H7 (cell line): ENCODE results near the gene HOXD8. TPM values are rescaled to one million over a fixed set of nuclear protein-coding genes. Genes with fewer than 3 reads are reported as not detected.

Experiments used
- DNase-seq: peaks from one replicate; pipeline ENCODE4 v3.0.0; 2012
- H3K27me3 ChIP-seq: 2 replicates; pipeline ENCODE4 v1.6.0; 2011; ENCODE audit warnings: mild to moderate bottlenecking, low read length; ENCODE audit not compliant: control insufficient read depth, insufficient read depth
- H3K36me3 ChIP-seq: replicated peaks from 2 replicates; pipeline ENCODE4 v1.5.1; 2011; ENCODE audit warnings: low read length; ENCODE audit not compliant: control insufficient read depth, insufficient read depth
- H3K4me3 ChIP-seq: 2 replicates; pipeline ENCODE4 v1.5.1; 2011; ENCODE audit warnings: low read depth, mild to moderate bottlenecking, control low read depth, low read length, moderate library complexity; ENCODE audit not compliant: insufficient read depth
- total RNA-seq: library from RNA; depleted of rRNA; stranded (reverse); fragments of >200 nt; shearing (Covaris generic); gene quantifications from 2 replicates; pipeline ENCODE4 v1.2.3, GENCODE V29; 2014

Gene HOXD8
- total RNA-seq, 1 experiment from 2014 or later: not detected

- H3K4me3 ChIP-seq: no peak overlapping the region
- DNase-seq: no peak
- no peaks in the 10 kb centered on the region for H3K36me3 ChIP-seq
- H3K27me3 ChIP-seq: peaks cover 100% of the 10 kb centered on the region
Measured at GRCh38 chr2:176132205-176133171, 3.0 kb downstream of the HOXD8 start.

- DNase-seq: no peak
- Histone ChIP-seq H3K36me3 (no peaks in the 10 kb centered on the region), H3K27me3 (peaks cover 100% of the 10 kb centered on the region), H3K4me3 (no peak overlapping the region)
Measured at GRCh38 chr2:176133389-176133788, 3.9 kb downstream of the HOXD8 start.

- DNase-seq: no peak
- Histone ChIP-seq H3K4me3 (no peak overlapping the region), H3K36me3 (no peaks in the 10 kb centered on the region), H3K27me3 (peaks cover 100% of the 10 kb centered on the region)
Measured at GRCh38 chr2:176134035-176134434, 4.5 kb downstream of the HOXD8 start.

GRCh38 chr2:176135035-176135440, 5.5 kb downstream of the HOXD8 start:
- Histone ChIP-seq H3K4me3 (no peak overlapping the region), H3K36me3 (no peaks in the 10 kb centered on the region), H3K27me3 (peaks cover 100% of the 10 kb centered on the region)
- no peak for DNase-seq

GRCh38 chr2:176136374-176137251, 7.1 kb downstream of the HOXD8 start:
- peak; percentile 83 for DNase-seq
- peaks cover 98% of the 10 kb centered on the region for H3K27me3 ChIP-seq

GRCh38 chr2:176137252-176137580, 7.7 kb downstream of the HOXD8 start:
- DNase-seq: no peak
- H3K4me3 ChIP-seq: no peak overlapping the region
- H3K36me3 ChIP-seq: no peaks in the 10 kb centered on the region
- peaks cover 98% of the 10 kb centered on the region for H3K27me3 ChIP-seq

More at GRCh38 chr2:176136374-176137251, 7.1 kb downstream of the HOXD8 start:
- H3K36me3 ChIP-seq: no peaks in the 10 kb centered on the region
- H3K4me3 ChIP-seq: peak overlapping the region; percentile 32

GRCh38 chr2:176137906-176138305, 8.4 kb downstream of the HOXD8 start:
- Histone ChIP-seq H3K4me3 (no peak overlapping the region), H3K36me3 (no peaks in the 10 kb centered on the region), H3K27me3 (peaks cover 98% of the 10 kb centered on the region)
- DNase-seq: no peak

- no peak overlapping the region for H3K4me3 ChIP-seq
- peaks cover 98% of the 10 kb centered on the region for H3K27me3 ChIP-seq
- no peak for DNase-seq
- no peaks in the 10 kb centered on the region for H3K36me3 ChIP-seq
Measured at GRCh38 chr2:176138526-176138922, 9.0 kb downstream of the HOXD8 start.

GRCh38 chr2:176138923-176139660, 9.6 kb downstream of the HOXD8 start:
- no peak overlapping the region for H3K4me3 ChIP-seq
- no peaks in the 10 kb centered on the region for H3K36me3 ChIP-seq
- peak; percentile 50 for DNase-seq
- H3K27me3 ChIP-seq: peaks cover 98% of the 10 kb centered on the region

- H3K27me3 ChIP-seq: peaks cover 96% of the 10 kb centered on the region
- H3K36me3 ChIP-seq: no peaks in the 10 kb centered on the region
- H3K4me3 ChIP-seq: peak overlapping the region; percentile 8; the same call in 1 of the 2 replicates
- peak; percentile 54 for DNase-seq
Measured at GRCh38 chr2:176139661-176140512, 10.4 kb downstream of the HOXD8 start.

GRCh38 chr2:176140513-176141317, 11.2 kb downstream of the HOXD8 start:
- Histone ChIP-seq H3K4me3 (peak overlapping the region; percentile 52), H3K27me3 (peaks cover 96% of the 10 kb centered on the region), H3K36me3 (no peaks in the 10 kb centered on the region)
- DNase-seq: peak; percentile 99

- no peak for DNase-seq
- Histone ChIP-seq H3K36me3 (no peaks in the 10 kb centered on the region), H3K27me3 (peaks cover 96% of the 10 kb centered on the region), H3K4me3 (no peak overlapping the region)
Measured at GRCh38 chr2:176142281-176142680, 12.8 kb downstream of the HOXD8 start.
